Parathyroid adenoma (tissue), 2 donors: ENCODE measurements around the gene WDR55.
"Not testable (repeated sequence)": the region's sequence is repeated elsewhere in the genome, so short reads cannot be mapped to it uniquely, and the experiment has no call there.

Experiments used
- H2AFZ ChIP-seq: fragments of 300-600 bp; sonication (generic); one replicate; pipeline ENCODE4 v1.7.0; 2017; ENCODE audit warnings: antibody characterized with exemption, mild to moderate bottlenecking
- H3K27ac ChIP-seq: fragments of 300-600 bp; sonication (generic); one replicate; pipeline ENCODE4 v1.7.0; 2017
- H3K27me3 ChIP-seq: fragments of 300-600 bp; sonication (generic); one replicate; pipeline ENCODE4 v1.7.0; 2017; ENCODE audit warnings: low read length; ENCODE audit not compliant: control insufficient read depth, insufficient read depth
- H3K36me3 ChIP-seq: fragments of 300-600 bp; sonication (generic); one replicate; pipeline ENCODE4 v1.7.0; 2017; ENCODE audit warnings: low read length; ENCODE audit not compliant: control insufficient read depth, insufficient read depth
- H3K4me1 ChIP-seq: fragments of 300-600 bp; sonication (generic); one replicate; pipeline ENCODE4 v1.7.0; 2017; ENCODE audit warnings: control low read depth
- H3K4me2 ChIP-seq: fragments of 300-600 bp; sonication (generic); one replicate; pipeline ENCODE4 v1.7.0; 2017; ENCODE audit warnings: low read length
- H3K4me3 ChIP-seq: fragments of 300-600 bp; sonication (generic); one replicate; pipeline ENCODE4 v1.7.0; 2017; ENCODE audit warnings: low read depth, low read length
- H3K79me2 ChIP-seq: fragments of 300-600 bp; sonication (generic); one replicate; pipeline ENCODE4 v1.7.0; 2017; ENCODE audit warnings: control low read depth
- H3K9ac ChIP-seq: fragments of 300-600 bp; sonication (generic); one replicate; pipeline ENCODE4 v1.7.0; 2017; ENCODE audit warnings: mild to moderate bottlenecking
- H3K9me3 ChIP-seq: fragments of 300-600 bp; sonication (generic); one replicate; pipeline ENCODE4 v1.7.0; 2017; ENCODE audit warnings: low read length; ENCODE audit not compliant: control insufficient read depth
- CTCF ChIP-seq: fragments of 300-600 bp; sonication (generic); IDR thresholded peaks from one replicate; pipeline ENCODE4 v1.7.0; 2017; ENCODE audit warnings: antibody characterized with exemption, mild to moderate bottlenecking
- donor health status: primary hyperparathyroidism.

Gene WDR55

GRCh38 chr5:140647042-140647419, 17.7 kb upstream of the WDR55 start:
- no peaks in the 10 kb centered on the region for H3K36me3 ChIP-seq

GRCh38 chr5:140658870-140659269, 5.8 kb upstream of the WDR55 start:
- no peak overlapping the region for H3K27ac ChIP-seq
- H3K9ac ChIP-seq = no peak overlapping the region
- H3K9me3 ChIP-seq = no peaks in the 10 kb centered on the region
- no peak overlapping the region for H3K4me2 ChIP-seq
- no peaks in the 10 kb centered on the region for H3K4me1 ChIP-seq
- no peaks in the 10 kb centered on the region for H3K79me2 ChIP-seq
- TF ChIP-seq CTCF = no peak
- no peak overlapping the region for H3K4me3 ChIP-seq
- H3K27me3 ChIP-seq = no peaks in the 10 kb centered on the region
- H2AFZ ChIP-seq = no peak overlapping the region
- no peaks in the 10 kb centered on the region for H3K36me3 ChIP-seq

More at GRCh38 chr5:140647042-140647419, 17.7 kb upstream of the WDR55 start:
- Histone ChIP-seq H3K27me3 (no peaks in the 10 kb centered on the region), H3K27ac (peak overlapping the region; percentile 78), H3K9ac (peak overlapping the region; percentile 71), H3K4me2 (peak overlapping the region; percentile 95), H3K9me3 (no peaks in the 10 kb centered on the region), H3K79me2 (peaks cover 21% of the 10 kb centered on the region), H3K4me3 (peak overlapping the region; percentile 87), H2AFZ (peak overlapping the region; percentile 94), H3K4me1 (peaks cover 6% of the 10 kb centered on the region)
- no peak for TF ChIP-seq CTCF

GRCh38 chr5:140660371-140660770, 4.3 kb upstream of the WDR55 start:
- not testable (repeated sequence) for H3K27ac ChIP-seq, H3K4me3 ChIP-seq, H3K36me3 ChIP-seq, H3K9ac ChIP-seq, H3K4me1 ChIP-seq, H3K9me3 ChIP-seq, H3K4me2 ChIP-seq, H3K79me2 ChIP-seq, H2AFZ ChIP-seq, H3K27me3 ChIP-seq

- Histone ChIP-seq H3K4me1 (no peaks in the 10 kb centered on the region), H3K9me3 (no peaks in the 10 kb centered on the region), H3K27ac (peak overlapping the region; percentile 88), H3K4me3 (peak overlapping the region; percentile 96), H3K27me3 (no peaks in the 10 kb centered on the region), H3K4me2 (peak overlapping the region; percentile 100), H3K9ac (peak overlapping the region; percentile 2), H3K79me2 (peaks cover 4% of the 10 kb centered on the region), H2AFZ (peak overlapping the region; percentile 67), H3K36me3 (no peaks in the 10 kb centered on the region)
- no peak for TF ChIP-seq CTCF
These were observed 710 bp upstream of the WDR55 start for GRCh38 chr5:140664030-140664358.

- not testable (repeated sequence) for H2AFZ ChIP-seq, H3K27ac ChIP-seq, H3K4me3 ChIP-seq, H3K4me2 ChIP-seq, H3K27me3 ChIP-seq, H3K9ac ChIP-seq, H3K4me1 ChIP-seq, H3K36me3 ChIP-seq, H3K79me2 ChIP-seq, H3K9me3 ChIP-seq
These were observed 6.3 kb downstream of the WDR55 start for GRCh38 chr5:140671035-140671434.

- Histone ChIP-seq H3K27me3 (no peaks in the 10 kb centered on the region), H2AFZ (no peak overlapping the region), H3K36me3 (no peaks in the 10 kb centered on the region), H3K9me3 (no peaks in the 10 kb centered on the region), H3K79me2 (no peaks in the 10 kb centered on the region), H3K4me2 (no peak overlapping the region), H3K9ac (no peak overlapping the region), H3K27ac (no peak overlapping the region), H3K4me3 (no peak overlapping the region), H3K4me1 (no peaks in the 10 kb centered on the region)
- no peak for TF ChIP-seq CTCF
These were observed 6.9 kb downstream of the WDR55 start for GRCh38 chr5:140671472-140672125.
